Activated T-cell treated with anti-CD3 and anti-CD28 coated beads for 24 hours (primary cell): ENCODE data around the gene TNFRSF6B.
A peak's percentile ranks its signal among the peaks of the same experiment; 100 is the strongest.

Experiments
- DNase-seq: peaks from one replicate; pipeline ENCODE4 v3.0.0-alpha.2; 2020; ENCODE audit warnings: low read depth

TNFRSF6B gene

GRCh38 chr20:63739130-63740069 lies 42.9 kb downstream of the TNFRSF6B start, which contains the start of gene SLC2A4RG:
SLC2A4RG (plus strand) TSS chr20:63739776; CDS start chr20:63739913, 137 bp downstream.
- DNase-seq = peak; percentile 50

- DNase-seq = peak; percentile 28
Observed at GRCh38 chr20:63740070-63740626, 43.7 kb downstream of the TNFRSF6B start.

GRCh38 chr20:63740627-63741353 lies 44.3 kb downstream of the TNFRSF6B start:
- DNase-seq = no peak

GRCh38 chr20:63741354-63741675 lies 44.9 kb downstream of the TNFRSF6B start:
- DNase-seq = no peak

- no peak for DNase-seq
Observed at GRCh38 chr20:63741676-63742380, 45.4 kb downstream of the TNFRSF6B start.

- no peak for DNase-seq
Observed at GRCh38 chr20:63742381-63743024, 46.1 kb downstream of the TNFRSF6B start.

- no peak for DNase-seq
Observed at GRCh38 chr20:63743210-63743970, 46.9 kb downstream of the TNFRSF6B start.

- DNase-seq = no peak
Observed at GRCh38 chr20:63744158-63744557, 47.7 kb downstream of the TNFRSF6B start.

GRCh38 chr20:63744574-63745423 lies 48.3 kb downstream of the TNFRSF6B start:
- no peak for DNase-seq

GRCh38 chr20:63745424-63745805 lies 49.0 kb downstream of the TNFRSF6B start:
- no peak for DNase-seq

- no peak for DNase-seq
Observed at GRCh38 chr20:63745961-63746731, 49.7 kb downstream of the TNFRSF6B start.

GRCh38 chr20:63746751-63747315 lies 50.4 kb downstream of the TNFRSF6B start:
- DNase-seq = no peak

GRCh38 chr20:63747622-63748069 lies 51.2 kb downstream of the TNFRSF6B start:
- DNase-seq = no peak
